HUES64 (cell line): Measurements from ENCODE around the gene HMX1.

ENCODE experiments used
- H3K27ac ChIP-seq: 2 replicates; pipeline ENCODE4 v1.7.0; 2013; ENCODE audit warnings: low read depth, low read length, inconsistent platforms
- H3K27me3 ChIP-seq: 2 replicates; pipeline ENCODE4 v1.6.1; 2013; ENCODE audit warnings: mild to moderate bottlenecking, low read length; ENCODE audit not compliant: insufficient read depth
- H3K36me3 ChIP-seq: 2 replicates; pipeline ENCODE4 v1.6.1; 2013; ENCODE audit warnings: mild to moderate bottlenecking, low read length; ENCODE audit not compliant: insufficient read depth
- H3K4me1 ChIP-seq: 2 replicates; pipeline ENCODE4 v1.6.1; 2013; ENCODE audit warnings: mild to moderate bottlenecking, low read length, moderate library complexity; ENCODE audit not compliant: insufficient read depth
- H3K4me3 ChIP-seq: 2 replicates; pipeline ENCODE4 v1.5.1; 2013; ENCODE audit warnings: mild to moderate bottlenecking, low read length, moderate library complexity
- H3K9ac ChIP-seq: 2 replicates; pipeline ENCODE4 v1.6.1; 2013; ENCODE audit warnings: mild to moderate bottlenecking, low read depth, low read length
- H3K9me3 ChIP-seq: 2 replicates; pipeline ENCODE4 v1.6.1; 2013; ENCODE audit warnings: low read depth, low read length; ENCODE audit not compliant: insufficient read depth
- WGBS: fragments of 150-250, 120-280 bp; methylation state at CpG from one replicate; pipeline ENCODE4 v1.1.7; 2013; ENCODE audit warnings: missing lambda C conversion rate; 5-methylcytosine and 5-hydroxymethylcytosine counted together

The HMX1 gene

GRCh38 chr4:8914461-8915171 lies 43.0 kb upstream of the HMX1 start:
- H3K9me3 ChIP-seq, result no peaks in the 10 kb centered on the region
- H3K4me1 ChIP-seq, result no peaks in the 10 kb centered on the region
- H3K9ac ChIP-seq, result no peak overlapping the region
- 92% methylated on average over 29 of the region's 29 CpGs for WGBS
- peaks cover 7% of the 10 kb centered on the region for H3K27me3 ChIP-seq
- H3K4me3 ChIP-seq, result no peak overlapping the region
- no peak overlapping the region for H3K27ac ChIP-seq
- H3K36me3 ChIP-seq, result no peaks in the 10 kb centered on the region

GRCh38 chr4:8913858-8914460 lies 42.3 kb upstream of the HMX1 start:
- Histone ChIP-seq H3K4me3 (no peak overlapping the region), H3K9ac (no peak overlapping the region), H3K27ac (no peak overlapping the region), H3K4me1 (no peaks in the 10 kb centered on the region), H3K36me3 (no peaks in the 10 kb centered on the region), H3K27me3 (peaks cover 7% of the 10 kb centered on the region), H3K9me3 (no peaks in the 10 kb centered on the region)
- 88% methylated on average over 15 of the region's 15 CpGs for WGBS

GRCh38 chr4:8913121-8913857 lies 41.6 kb upstream of the HMX1 start:
- Histone ChIP-seq H3K9me3 (no peaks in the 10 kb centered on the region), H3K36me3 (no peaks in the 10 kb centered on the region), H3K27ac (no peak overlapping the region), H3K4me1 (no peaks in the 10 kb centered on the region), H3K9ac (no peak overlapping the region), H3K4me3 (no peak overlapping the region), H3K27me3 (peaks cover 3% of the 10 kb centered on the region)
- 88% methylated on average over 24 of the region's 24 CpGs for WGBS

GRCh38 chr4:8912506-8912905 lies 40.9 kb upstream of the HMX1 start:
- WGBS, result 90% methylated on average over 3 of the region's 6 CpGs
- no peak overlapping the region for H3K4me3 ChIP-seq
- H3K9me3 ChIP-seq, result no peaks in the 10 kb centered on the region
- H3K9ac ChIP-seq, result no peak overlapping the region
- H3K4me1 ChIP-seq, result no peaks in the 10 kb centered on the region
- no peaks in the 10 kb centered on the region for H3K36me3 ChIP-seq
- no peaks in the 10 kb centered on the region for H3K27me3 ChIP-seq
- no peak overlapping the region for H3K27ac ChIP-seq

GRCh38 chr4:8912089-8912455 lies 40.4 kb upstream of the HMX1 start:
- no peaks in the 10 kb centered on the region for H3K4me1 ChIP-seq
- no peak overlapping the region for H3K4me3 ChIP-seq
- H3K36me3 ChIP-seq, result no peaks in the 10 kb centered on the region
- no peaks in the 10 kb centered on the region for H3K9me3 ChIP-seq
- WGBS, result 91% methylated on average over 5 of the region's 5 CpGs
- H3K9ac ChIP-seq, result no peak overlapping the region
- H3K27me3 ChIP-seq, result no peaks in the 10 kb centered on the region
- no peak overlapping the region for H3K27ac ChIP-seq

- Histone ChIP-seq H3K4me3 (no peak overlapping the region), H3K27me3 (no peaks in the 10 kb centered on the region), H3K4me1 (no peaks in the 10 kb centered on the region), H3K36me3 (no peaks in the 10 kb centered on the region), H3K27ac (no peak overlapping the region), H3K9ac (no peak overlapping the region), H3K9me3 (no peaks in the 10 kb centered on the region)
- 91% methylated on average over 31 of the region's 31 CpGs for whole genome bisulfite sequencing
Observed at GRCh38 chr4:8911316-8912088, 39.9 kb upstream of the HMX1 start.

- Histone ChIP-seq H3K36me3 (no peaks in the 10 kb centered on the region), H3K4me3 (no peak overlapping the region), H3K9ac (no peak overlapping the region), H3K9me3 (no peaks in the 10 kb centered on the region), H3K27me3 (no peaks in the 10 kb centered on the region), H3K4me1 (no peaks in the 10 kb centered on the region), H3K27ac (no peak overlapping the region)
- WGBS, result 84% methylated on average over 15 of the region's 15 CpGs
Observed at GRCh38 chr4:8910822-8911315, 39.2 kb upstream of the HMX1 start.

GRCh38 chr4:8910100-8910821 lies 38.6 kb upstream of the HMX1 start:
- Histone ChIP-seq H3K4me1 (no peaks in the 10 kb centered on the region), H3K27me3 (no peaks in the 10 kb centered on the region), H3K4me3 (no peak overlapping the region), H3K9ac (no peak overlapping the region), H3K27ac (no peak overlapping the region), H3K36me3 (no peaks in the 10 kb centered on the region), H3K9me3 (no peaks in the 10 kb centered on the region)
- 86% methylated on average over 30 of the region's 30 CpGs for WGBS

GRCh38 chr4:8909548-8909947 lies 37.9 kb upstream of the HMX1 start:
- Histone ChIP-seq H3K9me3 (no peaks in the 10 kb centered on the region), H3K9ac (no peak overlapping the region), H3K4me1 (no peaks in the 10 kb centered on the region), H3K4me3 (no peak overlapping the region), H3K36me3 (no peaks in the 10 kb centered on the region), H3K27me3 (0 out of 2 replicates have a peak, but pooled peaks cover 3% of the 10 kb centered on the region), H3K27ac (no peak overlapping the region)
- WGBS, result 86% methylated on average over 9 of the region's 9 CpGs

- Histone ChIP-seq H3K9me3 (no peaks in the 10 kb centered on the region), H3K36me3 (no peaks in the 10 kb centered on the region), H3K9ac (no peak overlapping the region), H3K27me3 (0 out of 2 replicates have a peak, but pooled peaks cover 7% of the 10 kb centered on the region), H3K27ac (no peak overlapping the region), H3K4me1 (no peaks in the 10 kb centered on the region), H3K4me3 (no peak overlapping the region)
- 91% methylated on average over 34 of the region's 34 CpGs for WGBS
Observed at GRCh38 chr4:8908206-8908893, 36.7 kb upstream of the HMX1 start.
